ENCODE measurements around the gene LLGL1.
A peak's percentile ranks its signal among the peaks of the same experiment; 100 is the strongest.

The LLGL1 gene

GRCh38 chr17:18230288-18231141, 5.1 kb downstream of the LLGL1 start:
- DNase-seq = peak in 1 of 2 experiments; percentile 79

- DNase-seq = no peak
These were observed 5.7 kb downstream of the LLGL1 start for GRCh38 chr17:18231164-18231563.

GRCh38 chr17:18233803-18234518, 8.5 kb downstream of the LLGL1 start:
- no peak for DNase-seq

GRCh38 chr17:18234853-18235380, 9.5 kb downstream of the LLGL1 start:
- no peak for DNase-seq

- DNase-seq = no peak
These were observed 10.4 kb downstream of the LLGL1 start for GRCh38 chr17:18235743-18236256.

GRCh38 chr17:18236494-18236893, 11.1 kb downstream of the LLGL1 start:
- DNase-seq = no peak

GRCh38 chr17:18237461-18237860, 12.0 kb downstream of the LLGL1 start:
- DNase-seq = no peak

GRCh38 chr17:18238299-18238698, 12.9 kb downstream of the LLGL1 start:
- no peak for DNase-seq

GRCh38 chr17:18240449-18240848, 15.0 kb downstream of the LLGL1 start:
- no peak for DNase-seq

GRCh38 chr17:18241229-18241871, 15.9 kb downstream of the LLGL1 start:
- no peak for DNase-seq

GRCh38 chr17:18245038-18245776, 19.8 kb downstream of the LLGL1 start:
- no peak for DNase-seq

- DNase-seq = no peak
These were observed 20.8 kb downstream of the LLGL1 start for GRCh38 chr17:18246109-18246725.

GRCh38 chr17:18246880-18247612, 21.6 kb downstream of the LLGL1 start:
- DNase-seq = no peak

- no peak for DNase-seq
These were observed 22.2 kb downstream of the LLGL1 start for GRCh38 chr17:18247613-18248001.

- peak; percentile 60 to 79 for DNase-seq
These were observed 22.9 kb downstream of the LLGL1 start for GRCh38 chr17:18248300-18248731.

GRCh38 chr17:18248811-18249210, 23.4 kb downstream of the LLGL1 start:
- DNase-seq = no peak

- no peak for DNase-seq
These were observed 24.8 kb downstream of the LLGL1 start for GRCh38 chr17:18250259-18250658.

GRCh38 chr17:18250708-18251107, 25.3 kb downstream of the LLGL1 start:
- DNase-seq = no peak

GRCh38 chr17:18251204-18251603, 25.8 kb downstream of the LLGL1 start:
- DNase-seq = no peak

- no peak for DNase-seq
These were observed 26.7 kb downstream of the LLGL1 start for GRCh38 chr17:18252160-18252559.

- no peak for DNase-seq
These were observed 27.9 kb downstream of the LLGL1 start for GRCh38 chr17:18253187-18253884.

All from NCI-H524 (cell line).